ENCODE results near the gene TMEM107. TPM values are rescaled to one million over a fixed set of nuclear protein-coding genes. Genes with fewer than 3 reads are reported as not detected.
A peak's percentile ranks its signal among the peaks of the same experiment; 100 is the strongest.

The TMEM107 gene
- total and polyA plus RNA-seq, 10 of the 15 experiments (the other 5 are each of a cell fraction or from before 2014, with no cell fraction given): 7.9 to 38.7 (median 22.9) TPM

- TF ChIP-seq REST (IDR thresholded peaks at IDR 0.05; ENCODE audit: low read depth, low read length) (no peak), ZBED1 (IDR thresholded peaks at IDR 0.05; ENCODE audit: borderline replicate concordance) (no peak)
These were observed 51.6 kb downstream of the TMEM107 start (continued) for GRCh38 chr17:8124350-8125153.

GRCh38 chr17:8123695-8124349 lies 52.4 kb downstream of the TMEM107 start, which contains the start of gene HES7:
Gene HES7 (minus strand): TSS chr17:8124106. CDS start chr17:8124084, 22 bp downstream.
- DNase-seq (ENCODE audit: low read depth, low spot score): no peak
- in situ Hi-C loops (cut with MboI): no loop called here

More at GRCh38 chr17:8123695-8124349, 52.4 kb downstream of the TMEM107 start, which contains the start of gene HES7:
- peaks cover 5 to 9% of the 10 kb centered on the region in 2 experiments for H3K27me3 ChIP-seq (replicated peaks in 1 of 2; ENCODE audit: control insufficient read depth in 2 of 2, insufficient read depth in 2 of 2, low read length in 1 of 2)
- peaks cover 36% of the 10 kb centered on the region for H3K4me1 ChIP-seq (ENCODE audit: control insufficient read depth, insufficient read depth, low read length)
- no peak within 1 kb of the TSS; the same call in 1 of the 2 replicates for H3K27ac ChIP-seq (ENCODE audit: control insufficient read depth, insufficient read depth)
- peak within 1 kb of the TSS; percentile 99 for H3K4me3 ChIP-seq
- 1% methylated on average over 28 of the region's 29 CpGs for WGBS (ENCODE audit: insufficient coverage, insufficient replicate concordance, low lambda C conversion rate, missing lambda C conversion rate)
- H2AFZ ChIP-seq (ENCODE audit: control insufficient read depth, low read depth, low read length): peak within 1 kb of the TSS; percentile 59
- BruUV-seq (replicated peaks): no TSS peak
- peak within 1 kb of the TSS; percentile 94 for H3K4me2 ChIP-seq (ENCODE audit: control insufficient read depth, insufficient read depth)
- no peaks in the 10 kb centered on the region for H3K79me2 ChIP-seq (ENCODE audit: control insufficient read depth, insufficient read depth, low read length)
- ChIA-PET CTCF (interaction anchor here (0.9 to 3.7 kb wide), 7 partner anchors 8 to 172 kb away, joined by 3 to 46 read pairs (median 4); partner anchors contain the start of gene SLC25A35), SMC1A (ENCODE audit: uncharacterized antibody, unreplicated experiment) (interaction anchor here (0.9 to 3.8 kb wide), 8 partner anchors 11 to 437 kb away, joined by 3 to 21 read pairs (median 4); partner anchors contain the start of gene TP53), POLR2A (interaction anchor here (0.7 to 3.9 kb wide), 6 partner anchors 10 to 63 kb away, joined by 3 to 19 read pairs (median 10); partner anchors contain the start of gene PER1), RAD21 (ENCODE audit: unreplicated experiment) (interaction anchor here (0.6 to 2.6 kb wide), 6 partner anchors 14 to 98 kb away, joined by 3 to 16 read pairs (median 6); no protein-coding TSS in a partner anchor)
- H3K9me3 ChIP-seq (replicated peaks; ENCODE audit: control insufficient read depth, insufficient read depth, low read length): no peaks in the 10 kb centered on the region
- peak within 1 kb of the TSS; percentile 53 for H3K9ac ChIP-seq (ENCODE audit: control insufficient read depth, insufficient read depth, low read length)
- FAIRE-seq: no peak
- H4K20me1 ChIP-seq (ENCODE audit: control insufficient read depth, insufficient read depth): no peaks in the 10 kb centered on the region
- ATAC-seq: no peak
- intact Hi-C loops (cut with micrococcal nuclease; ENCODE audit: unreplicated experiment): loop anchor here (5.0 kb wide), 1 partner anchor 173 kb away; the partner anchor contains the start of gene SLC25A35
- H3K36me3 ChIP-seq (ENCODE audit: control insufficient read depth in 2 of 2, insufficient read depth in 2 of 2, low read length in 1 of 2): no peaks in the 10 kb centered on the region
- TF ChIP-seq NRF1 (conservative IDR thresholded peaks at IDR 0.05; ENCODE audit: low read depth, low read length) (no peak), NR2F1 (conservative IDR thresholded peaks at IDR 0.05) (peak; percentile 39; the same call in 1 of the 2 replicates), IKZF2 (IDR thresholded peaks at IDR 0.05) (0 out of 4 replicates have a peak, but pooled peaks of 1 of the 2 experiments have one; percentile 9), BHLHE40 (IDR thresholded peaks at IDR 0.05; ENCODE audit: borderline replicate concordance in 1 of 2, low read depth in 2 of 2, low read length in 1 of 2) (peak in 1 of 2 experiments; percentile 17; a peak in 1 of 4 replicates)
